GM23338 (cell line): ENCODE results near the gene BMX. TPM values are rescaled to one million over a fixed set of nuclear protein-coding genes. Genes with fewer than 3 reads are reported as not detected.

Source experiments
- ATAC-seq: fragments of 200-7000 bp; cut with Tn5 transposase; 3 replicates; pipeline ENCODE4 v1.9.1; 2020
- DNase-seq: peaks from one replicate; pipeline ENCODE4 v3.0.0-alpha.2; 2015; ENCODE audit warnings: low spot score
- H2AFZ ChIP-seq: fragments of 200-600 bp; sonication (generic); 2 replicates; pipeline ENCODE4 v1.8.0; 2016; ENCODE audit warnings: antibody characterized with exemption, mild to moderate bottlenecking, moderate library complexity
- H3F3A ChIP-seq: fragments of 200-600 bp; sonication (generic); replicated peaks from 2 replicates; pipeline ENCODE4 v1.8.0; 2017; ENCODE audit warnings: antibody characterized with exemption, mixed run types, low read depth
- H3K27ac ChIP-seq: fragments of 200-600 bp; sonication (generic); 2 replicates; pipeline ENCODE4 v1.6.1; 2016; ENCODE audit warnings: low read depth
- H3K27me3 ChIP-seq: fragments of 200-600 bp; sonication (generic); 2 replicates; pipeline ENCODE4 v1.8.0; 2016; ENCODE audit warnings: mild to moderate bottlenecking, mixed run types, moderate library complexity; ENCODE audit not compliant: insufficient read depth
- H3K36me3 ChIP-seq: fragments of 200-600 bp; sonication (generic); 2 replicates; pipeline ENCODE4 v1.8.0; 2016; ENCODE audit warnings: mild to moderate bottlenecking; ENCODE audit not compliant: insufficient read depth
- H3K4me1 ChIP-seq: fragments of 200-600 bp; sonication (generic); 2 replicates; pipeline ENCODE4 v1.8.0; 2016; ENCODE audit warnings: mild to moderate bottlenecking, moderate library complexity; ENCODE audit not compliant: insufficient read depth
- H3K4me2 ChIP-seq: fragments of 200-600 bp; sonication (generic); 2 replicates; pipeline ENCODE4 v1.7.1; 2017; ENCODE audit warnings: mixed run types
- H3K4me3 ChIP-seq: fragments of 200-600 bp; sonication (generic); 2 replicates; pipeline ENCODE4 v1.6.1; 2016; ENCODE audit warnings: mixed run types
- H3K79me2 ChIP-seq: fragments of 200-600 bp; sonication (generic); replicated peaks from 2 replicates; pipeline ENCODE4 v1.8.0; 2017; ENCODE audit warnings: mild to moderate bottlenecking; ENCODE audit not compliant: insufficient read depth
- H3K9me2 ChIP-seq: fragments of 200-600 bp; sonication (generic); 2 replicates; pipeline ENCODE4 v1.8.0; 2017; ENCODE audit not compliant: insufficient read depth
- H4K20me1 ChIP-seq: fragments of 200-600 bp; sonication (generic); replicated peaks from 2 replicates; pipeline ENCODE4 v1.8.0; 2017; ENCODE audit warnings: mild to moderate bottlenecking; ENCODE audit not compliant: insufficient read depth
- H3K27ac Mint-ChIP-seq: 2 replicates; pipeline ENCODE4 v1.8.0; 2020; ENCODE audit warnings: inconsistent platforms, mild to moderate bottlenecking, moderate library complexity, mixed read lengths
- H3K27me3 Mint-ChIP-seq: 3 replicates; pipeline ENCODE4 v1.8.0; 2022; ENCODE audit warnings: low read depth, mild to moderate bottlenecking, moderate library complexity, mixed read lengths, inconsistent platforms; ENCODE audit not compliant: insufficient read depth, poor library complexity
- H3K36me3 Mint-ChIP-seq: 3 replicates; pipeline ENCODE4 v1.8.0; 2021; ENCODE audit warnings: low read depth, mild to moderate bottlenecking, inconsistent platforms, moderate library complexity, mixed read lengths
- H3K4me1 Mint-ChIP-seq: 3 replicates; pipeline ENCODE4 v1.8.0; 2020; ENCODE audit warnings: mild to moderate bottlenecking, inconsistent platforms, mixed read lengths
- H3K4me3 Mint-ChIP-seq: 3 replicates; pipeline ENCODE4 v1.8.0; 2021; ENCODE audit warnings: moderate library complexity, mild to moderate bottlenecking, inconsistent platforms, mixed read lengths
- H3K9me3 Mint-ChIP-seq: 3 replicates; pipeline ENCODE4 v1.8.0; 2020; ENCODE audit warnings: moderate library complexity, mild to moderate bottlenecking, inconsistent platforms, mixed read lengths
- CREB1 ChIP-seq: fragments of 250-450 bp; sonication (Bioruptor Pico); IDR thresholded peaks from 2 replicates; pipeline ENCODE4 v1.5.0; 2020; ENCODE audit warnings: low read depth, mild to moderate bottlenecking, moderate library complexity
- CTCF ChIP-seq, 2 experiments: fragments of 200-600 bp in 1 of 2; sonication (generic) in 1 of 2; conservative IDR thresholded peaks; 2 replicates each; pipeline versions ENCODE4 v1.5.1 to v1.6.1; 2016 to 2017; ENCODE audit warnings: antibody characterized with exemption in 2 of 2, low read depth in 2 of 2, mild to moderate bottlenecking in 2 of 2, moderate library complexity in 1 of 2
- EZH2 ChIP-seq: fragments of 200-600 bp; sonication (generic); IDR thresholded peaks from one replicate; pipeline ENCODE4 v1.8.0; 2017; ENCODE audit warnings: antibody characterized with exemption, mild to moderate bottlenecking, low read depth; ENCODE audit not compliant: unreplicated experiment
- JUNB ChIP-seq: IDR thresholded peaks from one replicate; pipeline ENCODE4 v1.6.1; 2016; ENCODE audit warnings: antibody characterized with exemption; ENCODE audit not compliant: unreplicated experiment
- NANOG ChIP-seq: IDR thresholded peaks from 2 replicates; pipeline ENCODE4 v1.6.1; 2016; ENCODE audit warnings: antibody characterized with exemption, borderline replicate concordance
- POLR2AphosphoS5 ChIP-seq: IDR thresholded peaks from 2 replicates; pipeline ENCODE4 v1.6.1; 2016; ENCODE audit warnings: antibody characterized with exemption, low read depth
- STAT1 ChIP-seq: IDR thresholded peaks from one replicate; pipeline ENCODE4 v1.6.1; 2016; ENCODE audit warnings: antibody characterized with exemption; ENCODE audit not compliant: unreplicated experiment
- ZNF114 ChIP-seq: fragments of 250-450 bp; sonication (Bioruptor Pico); IDR thresholded peaks from 2 replicates; pipeline ENCODE4 v1.5.0; 2020; ENCODE audit warnings: mild to moderate bottlenecking, moderate library complexity
- ZNF331 ChIP-seq: fragments of 250-450 bp; sonication (Bioruptor Pico); IDR thresholded peaks from 2 replicates; pipeline ENCODE4 v1.5.0; 2020; ENCODE audit warnings: low read depth, mild to moderate bottlenecking, moderate library complexity
- polyA plus RNA-seq: library from polyadenylated mRNA; unstranded; fragments of >200 nt; fragmentation: Nextera tagmentation; extraction: Ambion mirVana; gene quantifications from 2 replicates; pipeline ENCODE4 v1.2.1, GENCODE V29; 2016
- total RNA-seq: library from RNA; depleted of rRNA; stranded (reverse); fragments of >200 nt; shearing (Covaris generic); gene quantifications from 2 replicates; pipeline ENCODE4 v1.2.3, GENCODE V29; 2014

BMX gene
- total and polyA plus RNA-seq, 2 experiments from 2014 or later, result not detected

GRCh38 chrX:15594371-15594770 is 93.8 kb downstream of the BMX start:
- Histone ChIP-seq H3K4me2 (no peak overlapping the region), H3K36me3 (no peaks in the 10 kb centered on the region), H3K27ac (no peak overlapping the region), H3K9me2 (no peaks in the 10 kb centered on the region), H2AFZ (no peak overlapping the region), H3K79me2 (no peaks in the 10 kb centered on the region), H3K27me3 (no peaks in the 10 kb centered on the region), H3K4me3 (no peak overlapping the region), H3K4me1 (no peaks in the 10 kb centered on the region), H3F3A (no peaks in the 10 kb centered on the region), H4K20me1 (no peaks in the 10 kb centered on the region)
- H3K9me3 Mint-ChIP-seq, result no peaks in the 10 kb centered on the region
- H3K4me3 Mint-ChIP-seq, result no peak overlapping the region
- H3K27ac Mint-ChIP-seq, result no peak overlapping the region
- H3K36me3 Mint-ChIP-seq, result no peaks in the 10 kb centered on the region
- ATAC-seq (no peak), DNase-seq (no peak)
- H3K4me1 Mint-ChIP-seq, result no peaks in the 10 kb centered on the region
- peak; percentile 15 to 45; a peak in 2 of 4 replicates for TF ChIP-seq CTCF (conservative IDR thresholded peaks at IDR 0.05; ENCODE audit: low read depth in 2 of 2)
- TF ChIP-seq STAT1, result no peak
- H3K27me3 Mint-ChIP-seq, result no peaks in the 10 kb centered on the region

- H3F3A ChIP-seq, result no peaks in the 10 kb centered on the region
- Mint-ChIP-seq H3K4me3 (no peak overlapping the region), H3K4me1 (no peaks in the 10 kb centered on the region), H3K27ac (no peak overlapping the region), H3K27me3 (no peaks in the 10 kb centered on the region), H3K9me3 (no peaks in the 10 kb centered on the region), H3K36me3 (no peaks in the 10 kb centered on the region)
- H3K9me2 ChIP-seq, result no peaks in the 10 kb centered on the region
- no peaks in the 10 kb centered on the region for H4K20me1 ChIP-seq
- no peaks in the 10 kb centered on the region for H3K79me2 ChIP-seq
- TF ChIP-seq ZNF331 (CRISPR knock-in tag), result no peak
- no peak for TF ChIP-seq JUNB
- no peak for TF ChIP-seq EZH2
- TF ChIP-seq STAT1, result no peak
- no peak for TF ChIP-seq NANOG
- TF ChIP-seq CREB1 (CRISPR knock-in tag), result no peak
- TF ChIP-seq CTCF (conservative IDR thresholded peaks at IDR 0.05; ENCODE audit: low read depth in 2 of 2), result no peak
- TF ChIP-seq ZNF114 (CRISPR knock-in tag), result no peak
- TF ChIP-seq POLR2AphosphoS5, result no peak
- H2AFZ ChIP-seq, result no peak overlapping the region
- no peaks in the 10 kb centered on the region for H3K36me3 ChIP-seq
- no peak overlapping the region for H3K4me2 ChIP-seq
- no peaks in the 10 kb centered on the region for H3K4me1 ChIP-seq
- ATAC-seq, result no peak
- DNase-seq, result no peak
- no peaks in the 10 kb centered on the region for H3K27me3 ChIP-seq
- H3K27ac ChIP-seq, result no peak overlapping the region
- H3K4me3 ChIP-seq, result no peak overlapping the region
Measured at GRCh38 chrX:15598026-15598425, 97.4 kb downstream of the BMX start.
